Measurements from ENCODE around the gene NBPF1. TPM values are rescaled to one million over a fixed set of nuclear protein-coding genes. Genes with fewer than 3 reads are reported as not detected.
"Not testable (repeated sequence)": the region's sequence is repeated elsewhere in the genome, so short reads cannot be mapped to it uniquely, and the experiment has no call there.

NBPF1 gene
- total RNA-seq, 1 donor from 2014 or later = 46.3 TPM

- not testable (repeated sequence) for DNase-seq
Observed at GRCh38 chr1:16641159-16641975, 28.0 kb upstream of the NBPF1 start.

GRCh38 chr1:16639091-16640031 is 26.0 kb upstream of the NBPF1 start:
- not testable (repeated sequence) for DNase-seq

GRCh38 chr1:16637941-16638778 is 24.8 kb upstream of the NBPF1 start:
- not testable (repeated sequence) for DNase-seq

- not testable (repeated sequence) for DNase-seq
Observed at GRCh38 chr1:16636551-16637195, 23.3 kb upstream of the NBPF1 start.

- not testable (repeated sequence) for DNase-seq
Observed at GRCh38 chr1:16635959-16636358, 22.6 kb upstream of the NBPF1 start.

GRCh38 chr1:16633540-16634282 is 20.3 kb upstream of the NBPF1 start:
- not testable (repeated sequence) for DNase-seq

GRCh38 chr1:16632044-16632850 is 18.9 kb upstream of the NBPF1 start:
- not testable (repeated sequence) for DNase-seq

GRCh38 chr1:16631248-16632043 is 18.1 kb upstream of the NBPF1 start:
- no peak for DNase-seq

GRCh38 chr1:16630661-16631247 is 17.4 kb upstream of the NBPF1 start:
- no peak for DNase-seq

GRCh38 chr1:16629916-16630530 is 16.7 kb upstream of the NBPF1 start:
- DNase-seq = not testable (repeated sequence)

- no peak for DNase-seq
Observed at GRCh38 chr1:16628361-16629111, 15.2 kb upstream of the NBPF1 start.

GRCh38 chr1:16626409-16626983 is 13.1 kb upstream of the NBPF1 start:
- DNase-seq = not testable (repeated sequence)

GRCh38 chr1:16625497-16626408 is 12.4 kb upstream of the NBPF1 start:
- DNase-seq = no peak

GRCh38 chr1:16623812-16624719 is 10.7 kb upstream of the NBPF1 start:
- not testable (repeated sequence) for DNase-seq

- not testable (repeated sequence) for DNase-seq
Observed at GRCh38 chr1:16623337-16623736, 10.0 kb upstream of the NBPF1 start.
